Ishikawa (cell line): ENCODE results near the gene FOXP1.

Source experiments
- EGR1 ChIP-seq: IDR thresholded peaks from 2 replicates; pipeline ENCODE4 v1.6.1; 2012
- EP300 ChIP-seq: IDR thresholded peaks from 2 replicates; pipeline ENCODE4 v1.6.1; 2012; ENCODE audit warnings: borderline replicate concordance
- FOXM1 ChIP-seq: IDR thresholded peaks from 2 replicates; pipeline ENCODE4 v1.6.1; 2012; ENCODE audit warnings: low read depth, borderline replicate concordance
- NFIC ChIP-seq: IDR thresholded peaks from 2 replicates; pipeline ENCODE4 v1.6.1; 2012
- RAD21 ChIP-seq: IDR thresholded peaks from 2 replicates; pipeline ENCODE4 v1.6.1; 2012; ENCODE audit warnings: low read depth
- TAF1 ChIP-seq: IDR thresholded peaks from 2 replicates; pipeline ENCODE4 v1.6.1; 2012; ENCODE audit warnings: low read depth, mild to moderate bottlenecking
- TCF12 ChIP-seq: IDR thresholded peaks from 2 replicates; pipeline ENCODE4 v1.6.1; 2012; ENCODE audit warnings: low read depth
- YY1 ChIP-seq: IDR thresholded peaks from 2 replicates; pipeline ENCODE4 v1.6.1; 2012; ENCODE audit warnings: low read depth
- ZBTB7A ChIP-seq: IDR thresholded peaks from 2 replicates; pipeline ENCODE4 v1.6.1; 2012; ENCODE audit warnings: low read depth
- TF ChIP-seq, protein P1 (sequence below): IDR thresholded peaks from 2 replicates; pipeline ENCODE4 v1.6.1; 2012
- TF ChIP-seq, protein P2 (sequence below): IDR thresholded peaks from 2 replicates; pipeline ENCODE4 v1.6.1; 2012; ENCODE audit warnings: low read depth, mild to moderate bottlenecking
- TF ChIP-seq, protein P3 (sequence below): IDR thresholded peaks from 2 replicates; pipeline ENCODE4 v1.6.1; 2012

DNA sequence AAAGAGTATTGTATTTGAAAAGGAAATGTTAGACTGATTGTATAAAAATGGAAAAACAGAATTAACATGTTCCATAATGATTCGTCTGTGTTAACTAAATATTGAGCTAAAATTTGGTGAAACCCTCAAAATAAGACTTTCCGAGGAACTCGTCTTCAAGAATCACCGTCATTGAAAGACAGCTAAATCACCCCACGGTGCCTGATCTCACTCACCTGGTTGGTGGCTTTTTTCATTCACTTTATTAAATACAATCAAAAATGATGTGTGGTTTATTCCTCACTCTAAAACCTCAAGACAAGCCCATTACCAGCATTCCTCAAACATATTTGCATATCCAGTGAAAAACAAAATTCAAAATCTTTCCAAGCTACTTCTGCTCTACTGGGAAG lies 153.9 kb downstream of the FOXP1 start:
- TF ChIP-seq TAF1, result no peak
- no peak for TF ChIP-seq TCF12
- TF ChIP-seq EGR1, result no peak
- no peak for TF ChIP-seq EP300
- no peak for TF ChIP-seq ZBTB7A
- no peak for TF ChIP-seq YY1
- TF ChIP-seq FOXM1, result no peak
- TF ChIP-seq, protein P1, sequence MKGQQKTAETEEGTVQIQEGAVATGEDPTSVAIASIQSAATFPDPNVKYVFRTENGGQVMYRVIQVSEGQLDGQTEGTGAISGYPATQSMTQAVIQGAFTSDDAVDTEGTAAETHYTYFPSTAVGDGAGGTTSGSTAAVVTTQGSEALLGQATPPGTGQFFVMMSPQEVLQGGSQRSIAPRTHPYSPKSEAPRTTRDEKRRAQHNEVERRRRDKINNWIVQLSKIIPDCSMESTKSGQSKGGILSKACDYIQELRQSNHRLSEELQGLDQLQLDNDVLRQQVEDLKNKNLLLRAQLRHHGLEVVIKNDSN, result no peak
- TF ChIP-seq, protein P2, sequence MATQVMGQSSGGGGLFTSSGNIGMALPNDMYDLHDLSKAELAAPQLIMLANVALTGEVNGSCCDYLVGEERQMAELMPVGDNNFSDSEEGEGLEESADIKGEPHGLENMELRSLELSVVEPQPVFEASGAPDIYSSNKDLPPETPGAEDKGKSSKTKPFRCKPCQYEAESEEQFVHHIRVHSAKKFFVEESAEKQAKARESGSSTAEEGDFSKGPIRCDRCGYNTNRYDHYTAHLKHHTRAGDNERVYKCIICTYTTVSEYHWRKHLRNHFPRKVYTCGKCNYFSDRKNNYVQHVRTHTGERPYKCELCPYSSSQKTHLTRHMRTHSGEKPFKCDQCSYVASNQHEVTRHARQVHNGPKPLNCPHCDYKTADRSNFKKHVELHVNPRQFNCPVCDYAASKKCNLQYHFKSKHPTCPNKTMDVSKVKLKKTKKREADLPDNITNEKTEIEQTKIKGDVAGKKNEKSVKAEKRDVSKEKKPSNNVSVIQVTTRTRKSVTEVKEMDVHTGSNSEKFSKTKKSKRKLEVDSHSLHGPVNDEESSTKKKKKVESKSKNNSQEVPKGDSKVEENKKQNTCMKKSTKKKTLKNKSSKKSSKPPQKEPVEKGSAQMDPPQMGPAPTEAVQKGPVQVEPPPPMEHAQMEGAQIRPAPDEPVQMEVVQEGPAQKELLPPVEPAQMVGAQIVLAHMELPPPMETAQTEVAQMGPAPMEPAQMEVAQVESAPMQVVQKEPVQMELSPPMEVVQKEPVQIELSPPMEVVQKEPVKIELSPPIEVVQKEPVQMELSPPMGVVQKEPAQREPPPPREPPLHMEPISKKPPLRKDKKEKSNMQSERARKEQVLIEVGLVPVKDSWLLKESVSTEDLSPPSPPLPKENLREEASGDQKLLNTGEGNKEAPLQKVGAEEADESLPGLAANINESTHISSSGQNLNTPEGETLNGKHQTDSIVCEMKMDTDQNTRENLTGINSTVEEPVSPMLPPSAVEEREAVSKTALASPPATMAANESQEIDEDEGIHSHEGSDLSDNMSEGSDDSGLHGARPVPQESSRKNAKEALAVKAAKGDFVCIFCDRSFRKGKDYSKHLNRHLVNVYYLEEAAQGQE, result no peak
- TF ChIP-seq, protein P3, sequence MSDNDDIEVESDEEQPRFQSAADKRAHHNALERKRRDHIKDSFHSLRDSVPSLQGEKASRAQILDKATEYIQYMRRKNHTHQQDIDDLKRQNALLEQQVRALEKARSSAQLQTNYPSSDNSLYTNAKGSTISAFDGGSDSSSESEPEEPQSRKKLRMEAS, result no peak
- no peak for TF ChIP-seq NFIC
- TF ChIP-seq RAD21, result no peak
